ENCODE results near the gene KCNQ5.

GRCh38 chr6:73107016-73107415 is 485.2 kb downstream of the KCNQ5 start:
- no peak for TF ChIP-seq CTCF (IDR thresholded peaks at IDR 0.05)
- TF ChIP-seq TCF7L2 (IDR thresholded peaks at IDR 0.05; ENCODE audit: low read depth, low read length): no peak
- no peak for TF ChIP-seq SIN3A (IDR thresholded peaks at IDR 0.05; ENCODE audit: borderline replicate concordance, insufficient read depth, low read depth, low read length)
- TF ChIP-seq REST (IDR thresholded peaks at IDR 0.05; ENCODE audit: insufficient read depth in 1 of 2, low read depth in 2 of 2, low read length in 1 of 2): no peak

Data from Panc1 (cell line).